NCI-H128 (cell line): ENCODE measurements around the gene PLA2R1.
A peak's percentile ranks its signal among the peaks of the same experiment; 100 is the strongest.

ENCODE experiments used
- DNase-seq: peaks from one replicate; lab custom pipeline; 2025; ENCODE audit not compliant: unreplicated experiment; lab: John Stamatoyannopoulos, UW

PLA2R1 gene

DNA sequence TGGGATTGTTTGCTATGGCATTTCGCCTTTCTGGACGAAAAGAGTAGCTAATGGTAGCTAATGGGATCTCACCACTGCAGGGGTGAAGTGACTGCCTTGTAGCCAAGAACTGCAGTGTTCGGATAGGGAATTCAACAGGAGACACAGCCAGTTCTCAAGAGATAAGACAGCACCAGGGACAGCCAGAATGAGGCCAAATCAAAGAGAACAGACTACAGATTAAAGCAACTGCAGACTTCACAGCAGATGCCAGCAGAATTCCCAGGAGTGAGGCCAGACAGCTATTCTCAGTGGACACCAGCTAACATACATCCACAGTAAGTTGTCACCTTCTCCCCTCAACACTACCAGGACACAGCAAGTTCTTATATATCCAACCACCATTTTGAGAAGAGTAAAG is 124.0 kb downstream of the PLA2R1 start:
- DNase-seq: no peak

GRCh38 chr2:159936471-159936870 is 125.9 kb downstream of the PLA2R1 start:
- no peak for DNase-seq

GRCh38 chr2:159933727-159934049 is 128.7 kb downstream of the PLA2R1 start:
- DNase-seq: no peak

DNA sequence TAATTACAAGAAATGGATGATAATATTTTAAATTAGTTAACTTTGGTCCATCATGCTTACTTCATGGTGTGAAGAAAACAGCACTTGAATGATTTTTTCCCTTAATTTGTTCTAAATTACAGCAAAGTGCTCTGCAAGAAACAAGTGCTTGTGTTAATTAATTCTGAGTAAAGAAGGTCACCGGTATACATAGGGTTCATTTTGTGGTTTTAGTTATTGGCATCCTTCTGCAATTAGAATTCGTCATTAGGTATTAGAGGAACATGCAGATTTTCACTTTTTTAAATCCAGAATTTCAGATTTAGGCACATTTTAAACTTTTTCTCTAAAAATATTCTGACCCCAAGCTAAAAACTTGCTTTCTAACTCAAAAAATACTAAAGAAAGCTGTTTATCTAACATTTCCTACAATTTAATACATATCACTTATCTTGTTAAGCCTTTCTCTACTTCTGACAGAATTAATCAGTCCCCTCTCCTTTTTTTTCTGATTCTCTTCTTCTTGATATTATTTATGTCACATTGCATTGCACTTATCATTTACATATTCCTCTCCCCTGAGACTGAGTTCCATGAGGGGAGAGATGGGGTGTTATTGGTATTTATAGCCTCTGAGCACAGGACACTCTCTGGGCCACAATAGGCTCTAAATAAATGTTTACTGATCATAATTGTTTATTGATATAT is 129.2 kb downstream of the PLA2R1 start:
- DNase-seq: no peak

DNA sequence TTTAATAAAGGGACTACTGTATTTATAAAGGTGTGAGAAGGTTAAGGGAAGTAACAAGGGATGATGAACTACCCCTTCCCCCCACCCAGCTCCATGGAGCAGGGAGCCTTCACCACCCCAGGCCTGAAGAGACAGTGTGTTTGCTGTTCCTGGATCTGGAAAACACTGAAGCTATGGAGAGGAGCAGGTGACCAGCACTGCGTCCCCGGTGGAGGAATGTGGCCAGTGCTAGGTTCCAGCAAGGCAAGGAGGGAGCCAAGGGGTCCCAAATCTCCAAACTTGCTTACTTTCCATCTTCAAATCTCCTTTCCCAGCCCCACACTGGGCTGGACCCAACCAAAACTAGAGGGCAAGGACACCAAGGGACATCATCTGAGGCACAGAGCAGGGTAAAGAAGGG is 135.7 kb downstream of the PLA2R1 start:
- no peak for DNase-seq

DNA sequence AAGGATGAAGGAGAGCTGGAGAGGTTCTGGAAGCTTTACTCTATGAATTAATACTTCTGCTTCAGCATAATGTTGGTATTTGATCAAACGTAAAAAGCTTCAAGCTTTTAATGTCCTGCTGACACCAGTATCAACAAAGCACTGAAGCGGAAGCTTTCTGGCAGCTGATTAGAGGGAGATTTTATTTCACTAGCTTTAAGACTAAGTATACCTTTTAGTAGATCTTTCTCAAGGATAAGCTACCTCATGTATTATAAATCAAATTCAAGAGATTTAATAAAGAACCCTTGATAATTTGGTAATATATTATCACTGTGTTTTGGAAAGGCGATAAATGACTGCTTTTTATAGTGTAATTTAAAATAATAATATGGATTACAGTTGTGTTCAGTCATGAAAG is 136.4 kb downstream of the PLA2R1 start:
- no peak for DNase-seq

GRCh38 chr2:159922563-159922962 is 139.9 kb downstream of the PLA2R1 start:
- DNase-seq: no peak

GRCh38 chr2:159921752-159922404 is 140.5 kb downstream of the PLA2R1 start:
- no peak for DNase-seq

GRCh38 chr2:159916511-159916910 is 145.9 kb downstream of the PLA2R1 start:
- no peak for DNase-seq

GRCh38 chr2:159913900-159914299 is 148.5 kb downstream of the PLA2R1 start:
- no peak for DNase-seq

- DNase-seq: no peak
Measured at GRCh38 chr2:159912580-159912979, 149.8 kb downstream of the PLA2R1 start.

- DNase-seq: no peak
Measured at GRCh38 chr2:159910951-159911350, 151.5 kb downstream of the PLA2R1 start.

- no peak for DNase-seq
Measured at GRCh38 chr2:159908623-159909022, 153.8 kb downstream of the PLA2R1 start.

GRCh38 chr2:159907909-159908308 is 154.5 kb downstream of the PLA2R1 start:
- DNase-seq: no peak

DNA sequence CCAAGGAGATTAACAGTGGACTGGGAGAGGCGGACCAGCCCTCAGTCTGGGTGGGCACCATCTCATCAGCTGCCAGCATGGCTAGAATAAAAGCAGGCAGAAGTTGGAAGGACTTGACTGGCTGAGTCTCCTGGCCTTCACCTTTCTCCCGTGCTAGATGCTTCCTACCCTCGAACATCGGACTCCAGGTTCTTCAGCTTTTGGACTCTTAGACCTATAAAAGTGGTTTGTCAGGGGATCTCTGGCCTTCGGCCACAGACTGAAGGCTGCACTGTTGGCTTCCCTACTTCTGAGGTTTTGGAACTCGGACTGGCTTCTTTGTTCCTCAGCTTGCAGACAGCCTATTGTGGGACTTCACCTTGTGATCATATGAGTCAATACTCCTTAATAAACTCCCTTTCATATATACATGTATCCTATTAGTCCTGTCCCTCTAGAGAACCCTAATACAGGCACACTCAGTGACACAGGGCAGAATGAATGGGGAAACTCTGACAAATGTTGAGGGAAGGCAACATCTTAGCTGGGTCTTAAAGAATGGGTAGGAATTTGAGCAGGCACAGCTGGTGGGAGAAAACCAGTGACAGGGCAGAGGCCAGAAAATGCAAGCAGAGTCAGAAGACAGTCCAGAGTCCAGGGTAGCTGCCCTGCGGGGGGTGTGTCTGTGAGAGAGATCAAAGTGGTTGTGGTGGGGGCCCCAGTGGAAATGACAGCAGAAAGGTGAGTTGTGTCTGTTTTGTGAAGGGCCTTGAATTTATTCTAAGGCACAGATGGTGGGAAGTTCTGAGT is 156.3 kb downstream of the PLA2R1 start:
- no peak for DNase-seq

DNA sequence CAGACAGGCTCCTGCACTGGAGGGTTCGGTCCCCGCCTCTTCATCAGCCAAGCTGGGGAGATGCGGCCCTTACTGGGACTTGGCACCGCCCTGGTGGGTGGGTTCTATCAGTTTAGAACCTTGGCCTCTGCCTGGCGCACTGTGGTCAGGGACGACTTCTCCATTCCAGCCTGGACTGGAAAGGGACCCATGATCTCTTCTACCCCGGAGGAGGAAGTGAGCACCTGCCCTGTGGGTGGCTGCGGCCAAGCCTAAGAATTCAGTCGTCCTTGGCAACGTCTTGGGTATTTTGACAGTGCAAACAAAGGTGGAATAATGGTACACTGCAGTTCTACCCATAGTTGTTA is 157.5 kb downstream of the PLA2R1 start:
- DNase-seq: no peak

DNA sequence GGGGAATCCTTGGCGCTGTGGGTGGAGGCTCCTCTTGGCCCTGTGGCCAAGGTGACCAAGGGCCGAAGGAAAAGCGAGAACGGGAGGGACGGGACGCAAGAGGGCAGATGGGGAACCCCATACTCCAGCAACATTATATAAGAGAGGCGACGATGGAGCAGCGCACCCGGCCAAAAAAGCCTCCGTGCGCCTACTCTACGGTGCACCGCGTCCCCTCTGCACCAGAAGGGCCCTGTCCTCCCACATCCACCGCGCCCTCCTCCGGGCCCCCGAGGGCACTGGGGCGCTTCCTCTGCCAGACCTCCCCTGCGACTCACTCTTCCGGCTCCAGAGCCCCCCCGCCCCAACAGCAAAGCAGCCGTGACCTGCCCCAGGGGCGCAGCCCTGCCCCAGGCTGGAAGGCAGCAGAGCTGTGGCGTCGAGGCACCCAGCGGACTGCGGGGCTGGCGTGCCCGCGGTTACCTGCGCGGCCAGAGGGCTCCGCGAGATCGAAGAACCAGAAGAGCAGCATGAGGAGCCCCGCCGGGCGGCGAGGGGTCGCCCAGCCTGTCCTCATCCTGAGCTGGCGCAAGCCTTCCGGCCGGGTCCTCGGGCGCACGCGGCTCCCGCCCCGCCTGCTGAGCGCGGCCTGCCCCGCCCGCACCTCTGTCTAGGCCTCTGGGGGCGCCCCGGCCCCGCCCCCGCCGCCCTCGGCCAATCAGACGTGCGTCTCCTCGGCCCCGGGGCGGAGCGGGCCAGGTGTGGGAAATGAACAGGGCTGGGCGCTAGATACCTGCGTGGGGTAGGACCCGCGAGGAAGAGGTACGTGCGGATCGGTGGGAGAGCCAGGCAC is 158.1 kb downstream of the PLA2R1 start, which contains the start of gene LY75:
Gene LY75, minus strand, starts transcription at position 630 of the 832 bp plus-strand sequence.
- no peak for DNase-seq

DNA sequence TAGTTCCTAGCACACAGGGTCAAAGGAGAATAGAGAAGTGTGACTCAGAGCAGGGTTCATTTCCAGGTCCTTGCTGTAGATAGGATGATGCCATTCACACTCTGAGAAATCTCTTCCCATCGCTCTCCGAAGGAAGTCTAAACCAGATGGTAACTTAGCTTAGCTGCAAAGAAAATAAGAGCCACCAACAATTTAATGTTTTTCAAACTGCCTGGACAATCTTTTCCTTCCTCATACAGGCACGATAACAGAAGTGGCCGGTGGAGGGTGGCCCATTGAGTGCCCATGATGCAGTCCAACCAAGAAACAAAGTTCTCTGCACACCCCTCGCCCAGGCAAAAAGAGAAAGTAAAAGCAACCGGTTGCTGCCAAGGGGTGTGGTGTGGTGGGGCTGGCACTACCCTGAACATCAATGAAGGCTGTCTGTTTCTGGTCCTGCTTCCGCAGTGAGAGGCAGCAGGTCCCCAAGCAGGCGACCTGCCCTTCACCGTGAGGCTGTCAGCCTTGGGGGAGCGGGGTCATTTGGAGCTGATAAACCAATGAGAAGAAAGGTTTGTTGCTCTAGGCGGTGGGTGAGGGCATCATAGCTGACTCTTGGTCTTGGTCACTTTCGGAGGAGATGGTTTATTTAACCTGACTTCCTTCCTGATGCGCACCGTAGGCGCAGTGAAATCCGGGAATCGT is 158.8 kb downstream of the PLA2R1 start:
- no peak for DNase-seq

- peak; percentile 45 for DNase-seq
Measured at GRCh38 chr2:159902722-159903121, 159.7 kb downstream of the PLA2R1 start.

- DNase-seq: no peak
Measured at GRCh38 chr2:159900343-159900742, 162.1 kb downstream of the PLA2R1 start.

GRCh38 chr2:159898441-159898840 is 164.0 kb downstream of the PLA2R1 start:
- no peak for DNase-seq
